BLaER1 treated with 17β-estradiol and CSF1 and Interleukin-3, amounts not matched to agents 10 nM and 100 nM (cell line): ENCODE results near the gene PRPF40A.
"Not testable (repeated sequence)": the region's sequence is repeated elsewhere in the genome, so short reads cannot be mapped to it uniquely, and the experiment has no call there.

Source experiments
- H3K27ac ChIP-seq, 11 experiments: shearing (Covaris generic); formaldehyde crosslinking; 2 replicates each; pipeline ENCODE4 v1.8.1; 2022
- H3K27me3 ChIP-seq, 11 experiments: shearing (Covaris generic); formaldehyde crosslinking; 2 replicates each; pipeline ENCODE4 v1.8.1; 2022
- H3K36me3 ChIP-seq, 11 experiments: shearing (Covaris generic); formaldehyde crosslinking; 2 replicates each; pipeline ENCODE4 v1.8.1; 2022
- H3K4me1 ChIP-seq, 10 experiments: shearing (Covaris generic); formaldehyde crosslinking; 2 replicates each; pipeline ENCODE4 v1.8.1; 2022
- H3K4me2 ChIP-seq, 11 experiments: shearing (Covaris generic); formaldehyde crosslinking; 2 replicates each; pipeline ENCODE4 v1.8.1; 2022
- H3K4me3 ChIP-seq, 10 experiments: shearing (Covaris generic); formaldehyde crosslinking; 2 replicates each; pipeline ENCODE4 v1.8.1; 2022
- H3K9ac ChIP-seq, 11 experiments: shearing (Covaris generic); formaldehyde crosslinking; 2 replicates each; pipeline ENCODE4 v1.8.1; 2022
- H3K9me3 ChIP-seq, 11 experiments: shearing (Covaris generic); formaldehyde crosslinking; replicated peaks in 1 of 11; 2 replicates each; pipeline ENCODE4 v1.8.1; 2022
- H4K20me1 ChIP-seq, 11 experiments: shearing (Covaris generic); formaldehyde crosslinking; 2 replicates each; pipeline ENCODE4 v1.8.1; 2022
- Cebpa-rat ChIP-seq, 11 experiments: shearing (Covaris generic); IDR thresholded peaks; 2 replicates each; pipeline ENCODE4 v1.8.1; 2022

The PRPF40A gene

DNA sequence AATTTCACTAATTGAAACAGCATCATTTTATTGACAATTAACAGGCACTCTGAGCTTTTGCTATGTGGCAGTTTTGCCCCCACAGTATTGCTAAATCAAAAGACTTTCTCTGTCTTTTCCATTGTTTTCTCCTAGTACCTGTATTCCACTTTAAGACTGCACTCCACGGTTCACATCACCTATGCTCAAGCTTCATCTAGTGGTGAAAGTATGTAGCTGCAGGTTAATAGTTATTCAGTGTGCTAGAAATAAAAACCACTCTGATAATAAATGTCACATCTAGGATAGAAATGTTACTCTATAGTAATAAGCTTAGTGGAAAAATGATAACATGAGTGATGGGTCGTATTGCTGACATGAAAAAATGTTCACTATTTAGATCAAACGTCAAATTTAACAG, 25.7 kb upstream of the PRPF40A start:
- H3K27me3 ChIP-seq: no peaks in the 10 kb centered on the region
- no peak overlapping the region for H3K4me3 ChIP-seq
- H3K9me3 ChIP-seq: peaks cover 13 to 23% (median 20%) of the 10 kb centered on the region in 11 experiments
- peaks cover 40 to 81% (median 57%) of the 10 kb centered on the region in 11 experiments for H3K36me3 ChIP-seq
- no peak for TF ChIP-seq Cebpa-rat (IDR thresholded peaks at IDR 0.05)
- H3K27ac ChIP-seq: no peak overlapping the region
- H4K20me1 ChIP-seq: peaks cover 0 to 15% (median 0%) of the 10 kb centered on the region in 11 experiments; a peak in 4 of 22 replicates
- H3K9ac ChIP-seq: no peak overlapping the region
- no peak overlapping the region for H3K4me2 ChIP-seq
- no peaks in the 10 kb centered on the region for H3K4me1 ChIP-seq

DNA sequence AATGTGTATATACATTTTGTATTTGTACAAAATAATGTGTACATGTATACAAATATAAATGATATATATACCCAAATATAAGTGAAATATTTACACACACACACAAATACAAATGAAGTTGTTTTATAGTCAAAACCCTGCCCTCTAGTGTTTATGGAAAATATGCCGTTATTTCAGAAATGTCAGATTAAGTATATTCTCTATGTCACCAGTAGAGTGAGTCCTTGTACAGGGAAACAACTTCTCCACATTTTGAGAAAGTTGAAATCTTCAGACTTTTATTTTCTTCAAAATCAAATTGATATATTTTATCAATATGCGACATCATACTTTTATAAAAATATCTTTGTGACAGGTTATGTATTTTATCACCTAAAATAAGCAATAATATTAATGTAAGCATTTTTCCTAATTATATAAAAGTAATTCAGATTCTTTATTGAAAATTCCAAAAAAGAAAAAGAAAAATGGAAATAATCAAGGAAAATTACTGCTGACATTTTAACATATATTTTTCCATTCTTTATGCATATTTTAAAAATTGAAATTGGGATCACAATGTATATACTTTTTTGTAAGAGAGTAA, 23.6 kb upstream of the PRPF40A start:
- H4K20me1 ChIP-seq: peaks cover 0 to 15% (median 0%) of the 10 kb centered on the region in 11 experiments; a peak in 3 of 22 replicates
- peaks cover 15 to 38% (median 27%) of the 10 kb centered on the region in 11 experiments for H3K9me3 ChIP-seq
- H3K36me3 ChIP-seq: peaks cover 44 to 81% (median 60%) of the 10 kb centered on the region in 11 experiments
- TF ChIP-seq Cebpa-rat (IDR thresholded peaks at IDR 0.05): no peak
- no peak overlapping the region for H3K27ac ChIP-seq
- H3K4me3 ChIP-seq: no peak overlapping the region
- no peak overlapping the region for H3K4me2 ChIP-seq
- no peak overlapping the region for H3K9ac ChIP-seq
- H3K27me3 ChIP-seq: no peaks in the 10 kb centered on the region
- no peaks in the 10 kb centered on the region for H3K4me1 ChIP-seq

GRCh38 chr2:152739705-152740104, 22.4 kb upstream of the PRPF40A start:
- peaks cover 15 to 38% (median 27%) of the 10 kb centered on the region in 11 experiments for H3K9me3 ChIP-seq
- not testable (repeated sequence) for H3K4me1 ChIP-seq, H3K4me2 ChIP-seq, H3K9ac ChIP-seq, H3K27me3 ChIP-seq, H3K27ac ChIP-seq, H3K4me3 ChIP-seq
- peaks cover 0 to 11% (median 0%) of the 10 kb centered on the region in 11 experiments; a peak in 3 of 22 replicates for H4K20me1 ChIP-seq
- peaks cover 42 to 81% (median 61%) of the 10 kb centered on the region in 11 experiments for H3K36me3 ChIP-seq

DNA sequence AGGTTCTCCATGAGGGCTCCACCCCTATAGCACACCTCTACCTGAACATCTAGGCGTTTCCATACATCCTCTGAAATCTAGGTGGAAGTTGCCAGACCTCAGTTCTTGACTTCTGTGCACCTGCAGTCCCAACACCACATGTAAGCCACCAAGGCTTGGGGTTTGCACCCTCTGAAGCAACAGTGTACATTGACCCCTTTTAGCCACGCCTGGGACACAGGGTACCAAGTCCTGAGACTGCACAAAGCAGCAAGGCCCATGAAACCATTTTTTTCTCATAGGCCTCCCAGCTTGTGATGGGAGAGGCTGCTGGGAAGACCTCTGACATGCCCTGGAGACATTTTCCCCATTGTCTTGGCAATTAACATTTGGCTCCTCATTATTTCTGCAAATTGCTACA, 21.2 kb upstream of the PRPF40A start:
- H3K4me1 ChIP-seq: no peaks in the 10 kb centered on the region
- no peaks in the 10 kb centered on the region for H3K27me3 ChIP-seq
- TF ChIP-seq Cebpa-rat (IDR thresholded peaks at IDR 0.05): no peak
- H3K36me3 ChIP-seq: peaks cover 42 to 81% (median 65%) of the 10 kb centered on the region in 11 experiments
- no peak overlapping the region for H3K9ac ChIP-seq
- H3K4me2 ChIP-seq: no peak overlapping the region
- H3K9me3 ChIP-seq: peaks cover 15 to 38% (median 27%) of the 10 kb centered on the region in 11 experiments
- H3K27ac ChIP-seq: no peak overlapping the region
- H4K20me1 ChIP-seq: peaks cover 0 to 7% (median 0%) of the 10 kb centered on the region in 11 experiments; a peak in 2 of 22 replicates
- H3K4me3 ChIP-seq: no peak overlapping the region

- H3K4me2 ChIP-seq, H4K20me1 ChIP-seq, H3K4me3 ChIP-seq, H3K27ac ChIP-seq, H3K9ac ChIP-seq, H3K27me3 ChIP-seq, H3K4me1 ChIP-seq: not testable (repeated sequence)
- peaks cover 15 to 38% (median 27%) of the 10 kb centered on the region in 11 experiments for H3K9me3 ChIP-seq
- peaks cover 42 to 86% (median 69%) of the 10 kb centered on the region in 11 experiments for H3K36me3 ChIP-seq
These were observed 20.2 kb upstream of the PRPF40A start for GRCh38 chr2:152737509-152737908.

- Histone ChIP-seq H3K9ac (no peak overlapping the region; a peak in 1 of 22 replicates), H3K36me3 (peaks cover 4 to 73% (median 28%) of the 10 kb centered on the region in 11 experiments; a peak in 20 of 22 replicates), H3K27ac (peak overlapping the region in 6 of 11 experiments; percentile 6 to 39 (median 10); a peak in 5 of 22 replicates), H4K20me1 (peaks cover 3 to 46% (median 15%) of the 10 kb centered on the region in 11 experiments; a peak in 14 of 22 replicates), H3K4me1 (peaks cover 15 to 26% (median 19%) of the 10 kb centered on the region in 10 experiments), H3K9me3 (no peaks in the 10 kb centered on the region), H3K4me3 (no peak overlapping the region), H3K27me3 (no peaks in the 10 kb centered on the region), H3K4me2 (peak overlapping the region; percentile 40 to 86 (median 56))
- peak in 1 of 11 experiments; percentile 45; a peak in 2 of 22 replicates for TF ChIP-seq Cebpa-rat (IDR thresholded peaks at IDR 0.05)
These were observed 13.5 kb upstream of the PRPF40A start for GRCh38 chr2:152730591-152731333.

DNA sequence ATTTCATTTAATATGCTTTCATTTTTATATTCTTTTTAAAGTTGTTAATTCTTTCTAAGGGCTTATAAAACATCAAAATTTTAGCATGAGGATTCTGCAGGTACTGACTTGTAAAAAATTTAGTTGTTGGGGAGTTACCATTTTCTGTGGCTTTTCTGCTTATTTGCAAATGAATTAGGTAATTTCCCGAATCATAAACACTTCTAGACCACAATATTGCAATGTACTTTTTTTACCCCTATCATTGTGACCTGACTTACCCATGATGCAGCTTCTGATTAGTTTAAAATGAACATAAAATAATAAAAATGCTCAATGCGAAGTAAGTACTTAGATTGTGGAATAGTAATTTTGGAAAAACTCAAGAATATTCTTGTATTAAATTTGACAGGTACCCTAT, 12.6 kb upstream of the PRPF40A start:
- Histone ChIP-seq H3K9me3 (no peaks in the 10 kb centered on the region), H3K36me3 (peaks cover 4 to 71% (median 21%) of the 10 kb centered on the region in 11 experiments; a peak in 17 of 22 replicates), H3K4me3 (no peak overlapping the region), H3K27me3 (no peaks in the 10 kb centered on the region), H4K20me1 (peaks cover 3 to 46% (median 15%) of the 10 kb centered on the region in 11 experiments; a peak in 14 of 22 replicates), H3K27ac (peak overlapping the region in 5 of 11 experiments; percentile 7 to 39 (median 12); a peak in 4 of 22 replicates), H3K4me2 (peak overlapping the region in 8 of 11 experiments; percentile 40 to 86 (median 56); a peak in 10 of 22 replicates), H3K9ac (peak overlapping the region in 1 of 11 experiments; percentile 12; a peak in 1 of 22 replicates), H3K4me1 (peaks cover 15 to 26% (median 19%) of the 10 kb centered on the region in 10 experiments)
- TF ChIP-seq Cebpa-rat (IDR thresholded peaks at IDR 0.05): no peak

GRCh38 chr2:152723918-152724317, 6.7 kb upstream of the PRPF40A start:
- TF ChIP-seq Cebpa-rat (IDR thresholded peaks at IDR 0.05): no peak

GRCh38 chr2:152722639-152723038, 5.4 kb upstream of the PRPF40A start:
- not testable (repeated sequence) for H3K4me3 ChIP-seq, H3K27ac ChIP-seq, H3K27me3 ChIP-seq, H3K9ac ChIP-seq, H3K9me3 ChIP-seq, H3K4me2 ChIP-seq
- Histone ChIP-seq H3K36me3 (peaks cover 17 to 70% (median 33%) of the 10 kb centered on the region in 11 experiments; a peak in 21 of 22 replicates), H4K20me1 (peaks cover 0 to 34% (median 0%) of the 10 kb centered on the region in 11 experiments; a peak in 6 of 22 replicates), H3K4me1 (peaks cover 17 to 25% (median 22%) of the 10 kb centered on the region in 10 experiments)

More at GRCh38 chr2:152723918-152724317, 6.7 kb upstream of the PRPF40A start:
- Histone ChIP-seq H3K27ac (no peak overlapping the region), H3K9ac (no peak overlapping the region), H3K27me3 (no peaks in the 10 kb centered on the region), H3K36me3 (peaks cover 21 to 83% (median 38%) of the 10 kb centered on the region in 11 experiments; a peak in 21 of 22 replicates), H3K4me2 (no peak overlapping the region), H3K9me3 (no peaks in the 10 kb centered on the region), H3K4me1 (peaks cover 17 to 25% (median 22%) of the 10 kb centered on the region in 10 experiments), H3K4me3 (no peak overlapping the region), H4K20me1 (peaks cover 0 to 42% (median 7%) of the 10 kb centered on the region in 11 experiments; a peak in 9 of 22 replicates)
